Upper lobe of left lung (tissue), 6 donors: ENCODE data around the gene BEGAIN. TPM values are rescaled to one million over a fixed set of nuclear protein-coding genes. Genes with fewer than 3 reads are reported as not detected.

Source experiments
- ATAC-seq, 2 donors: fragments of 200-7000 bp; cut with Tn5 transposase; one replicate each; pipeline ENCODE4 v1.9.1; 2022; ENCODE audit warnings: mild to moderate bottlenecking in 2 of 2, moderate library complexity in 2 of 2; ENCODE audit not compliant: low FRiP score in 2 of 2
- DNase-seq, 2 donors: peaks; one replicate each; pipeline ENCODE4 v3.0.0-alpha.2; 2019 to 2020
- H3K27ac ChIP-seq, 4 donors: fragments of 200-600 bp; sonication (generic); one replicate each; pipeline ENCODE4 v1.5.1; 2016 to 2019
- H3K27me3 ChIP-seq, 4 donors: fragments of 200-600 bp; sonication (generic); one replicate each; pipeline ENCODE4 v1.5.1; 2017 to 2019
- H3K36me3 ChIP-seq, 4 donors: fragments of 200-600 bp; sonication (generic); one replicate each; pipeline ENCODE4 v1.5.1; 2016 to 2019
- H3K4me1 ChIP-seq, 4 donors: fragments of 200-600 bp; sonication (generic); one replicate each; pipeline ENCODE4 v1.5.1; 2018 to 2019
- H3K4me3 ChIP-seq, 4 donors: fragments of 200-600 bp; sonication (generic); one replicate each; pipeline ENCODE4 v1.5.1; 2017 to 2019; ENCODE audit warnings: mild to moderate bottlenecking in 2 of 4, moderate library complexity in 1 of 4
- H3K9me3 ChIP-seq, 4 donors: fragments of 200-600 bp; sonication (generic); one replicate each; pipeline ENCODE4 v1.5.1; 2018 to 2019
- CTCF ChIP-seq, 6 experiments: fragments of 450-650 bp in 4 of 6; fragments of 200-600 bp in 2 of 6; sonication (generic) in 2 of 6; IDR thresholded peaks; one replicate each; pipeline ENCODE4 v1.5.1; 2016 to 2019; ENCODE audit warnings: antibody characterized with exemption in 6 of 6
- EP300 ChIP-seq, 4 donors: sonication (generic); formaldehyde crosslinking; IDR thresholded peaks; one replicate each; pipeline ENCODE4 v1.5.1; 2017; ENCODE audit warnings: antibody characterized with exemption in 4 of 4, control low read depth in 2 of 4
- POLR2A ChIP-seq, 4 donors: fragments of 450-650 bp; IDR thresholded peaks; one replicate each; pipeline ENCODE4 v1.5.1; 2016 to 2017; ENCODE audit warnings: antibody characterized with exemption in 4 of 4, mild to moderate bottlenecking in 2 of 4
- POLR2AphosphoS5 ChIP-seq, 2 donors: sonication (generic); formaldehyde crosslinking; IDR thresholded peaks; one replicate each; pipeline ENCODE4 v1.5.1; 2017; ENCODE audit warnings: antibody characterized with exemption in 2 of 2
- WGBS, 2 donors: methylation state at CpG; one replicate each; pipeline ENCODE4 v1.1.5; 2017 to 2018; 5-methylcytosine and 5-hydroxymethylcytosine counted together
- total RNA-seq, 6 donors: library from RNA; depleted of rRNA in 4 of 6; stranded (reverse); fragments of >200 nt in 4 of 6; gene quantifications; one replicate each; pipeline versions ENCODE4 v1.1.0 to v1.2.1, GENCODE V29; 2016 to 2021
- donor health status: DM: no; HTN: no; CAD: no; lungs with moderate emphysema.
- donor health status: DM: no; HTN: yes; CAD: no; lungs with severe emphysema.

BEGAIN gene
- total RNA-seq, 6 donors from 2014 or later: under 0.01 to 2.0 (median 0.88) TPM

GRCh38 chr14:100526057-100526456 is 61.2 kb downstream of the BEGAIN start:
- ATAC-seq: no peak
- H3K4me1 ChIP-seq: no peaks in the 10 kb centered on the region
- H3K27me3 ChIP-seq: no peaks in the 10 kb centered on the region
- DNase-seq: no peak
- H3K4me3 ChIP-seq: no peak overlapping the region
- no peaks in the 10 kb centered on the region for H3K9me3 ChIP-seq
- TF ChIP-seq EP300 (IDR thresholded peaks at IDR 0.05) (no peak), POLR2AphosphoS5 (IDR thresholded peaks at IDR 0.05) (no peak), POLR2A (IDR thresholded peaks at IDR 0.05) (no peak), CTCF (IDR thresholded peaks at IDR 0.05) (no peak)
- no peak overlapping the region for H3K27ac ChIP-seq
- WGBS, 2 donors: 83 to 93% methylated on average over 2 to 4 of the region's 4 CpGs
- peaks cover 4 to 43% (median 20%) of the 10 kb centered on the region in 4 donors for H3K36me3 ChIP-seq

GRCh38 chr14:100525615-100526014 is 61.6 kb downstream of the BEGAIN start:
- no peak overlapping the region for H3K27ac ChIP-seq
- no peaks in the 10 kb centered on the region for H3K9me3 ChIP-seq
- no peak overlapping the region for H3K4me3 ChIP-seq
- peaks cover 4 to 39% (median 20%) of the 10 kb centered on the region in 4 donors for H3K36me3 ChIP-seq
- no peaks in the 10 kb centered on the region for H3K4me1 ChIP-seq
- TF ChIP-seq EP300 (IDR thresholded peaks at IDR 0.05) (no peak), POLR2AphosphoS5 (IDR thresholded peaks at IDR 0.05) (no peak), CTCF (IDR thresholded peaks at IDR 0.05) (no peak), POLR2A (IDR thresholded peaks at IDR 0.05) (no peak)
- peak in 1 of 2 donors; percentile 19 for DNase-seq
- no peaks in the 10 kb centered on the region for H3K27me3 ChIP-seq
- WGBS, 2 donors: 80 to 97% methylated on average over 1 to 10 of the region's 11 CpGs
- ATAC-seq: no peak

- DNase-seq (peak in 1 of 2 donors; percentile 23), ATAC-seq (no peak)
Measured at GRCh38 chr14:100524933-100525243, 62.3 kb downstream of the BEGAIN start.

GRCh38 chr14:100524233-100524932 is 62.8 kb downstream of the BEGAIN start:
- no peaks in the 10 kb centered on the region for H3K4me1 ChIP-seq
- TF ChIP-seq EP300 (IDR thresholded peaks at IDR 0.05) (no peak), POLR2A (IDR thresholded peaks at IDR 0.05) (no peak), POLR2AphosphoS5 (IDR thresholded peaks at IDR 0.05) (no peak), CTCF (IDR thresholded peaks at IDR 0.05) (no peak)
- 84 to 92% methylated on average over 12 of the region's 12 CpGs for WGBS, 2 donors
- ATAC-seq (no peak), DNase-seq (no peak)
- H3K27me3 ChIP-seq: no peaks in the 10 kb centered on the region
- H3K27ac ChIP-seq: no peak overlapping the region
- no peaks in the 10 kb centered on the region for H3K9me3 ChIP-seq
- H3K36me3 ChIP-seq: peaks cover 4 to 27% (median 15%) of the 10 kb centered on the region in 4 donors
- H3K4me3 ChIP-seq: no peak overlapping the region

More at GRCh38 chr14:100524933-100525243, 62.3 kb downstream of the BEGAIN start:
- Histone ChIP-seq H3K4me1 (no peaks in the 10 kb centered on the region), H3K36me3 (peaks cover 4 to 32% (median 19%) of the 10 kb centered on the region in 4 donors), H3K4me3 (no peak overlapping the region), H3K9me3 (no peaks in the 10 kb centered on the region), H3K27ac (no peak overlapping the region), H3K27me3 (no peaks in the 10 kb centered on the region)
- 54 to 65% methylated on average over 5 to 8 of the region's 8 CpGs for WGBS, 2 donors
- TF ChIP-seq CTCF (IDR thresholded peaks at IDR 0.05) (peak in 3 of 6 experiments; percentile 14 to 25 (median 22)), EP300 (IDR thresholded peaks at IDR 0.05) (no peak)

- H3K27ac ChIP-seq: no peak overlapping the region
- H3K36me3 ChIP-seq: peaks cover 4 to 23% (median 12%) of the 10 kb centered on the region in 4 donors
- ATAC-seq (no peak), DNase-seq (no peak)
- no peaks in the 10 kb centered on the region for H3K4me1 ChIP-seq
- 93 to 96% methylated on average over 4 to 8 of the region's 8 CpGs for WGBS, 2 donors
- H3K9me3 ChIP-seq: no peaks in the 10 kb centered on the region
- H3K4me3 ChIP-seq: no peak overlapping the region
- no peak for TF ChIP-seq CTCF (IDR thresholded peaks at IDR 0.05)
- TF ChIP-seq EP300 (IDR thresholded peaks at IDR 0.05): no peak
- no peak for TF ChIP-seq POLR2A (IDR thresholded peaks at IDR 0.05)
- H3K27me3 ChIP-seq: no peaks in the 10 kb centered on the region
Measured at GRCh38 chr14:100523843-100524169, 63.4 kb downstream of the BEGAIN start.
